NK-92 (cell line): ENCODE measurements around the gene POR.
"Not testable (repeated sequence)": the region's sequence is repeated elsewhere in the genome, so short reads cannot be mapped to it uniquely, and the experiment has no call there.

Experiments
- DNase-seq: peaks from one replicate; lab custom pipeline; 2025; ENCODE audit not compliant: unreplicated experiment; lab: John Stamatoyannopoulos, UW

The POR gene

DNA sequence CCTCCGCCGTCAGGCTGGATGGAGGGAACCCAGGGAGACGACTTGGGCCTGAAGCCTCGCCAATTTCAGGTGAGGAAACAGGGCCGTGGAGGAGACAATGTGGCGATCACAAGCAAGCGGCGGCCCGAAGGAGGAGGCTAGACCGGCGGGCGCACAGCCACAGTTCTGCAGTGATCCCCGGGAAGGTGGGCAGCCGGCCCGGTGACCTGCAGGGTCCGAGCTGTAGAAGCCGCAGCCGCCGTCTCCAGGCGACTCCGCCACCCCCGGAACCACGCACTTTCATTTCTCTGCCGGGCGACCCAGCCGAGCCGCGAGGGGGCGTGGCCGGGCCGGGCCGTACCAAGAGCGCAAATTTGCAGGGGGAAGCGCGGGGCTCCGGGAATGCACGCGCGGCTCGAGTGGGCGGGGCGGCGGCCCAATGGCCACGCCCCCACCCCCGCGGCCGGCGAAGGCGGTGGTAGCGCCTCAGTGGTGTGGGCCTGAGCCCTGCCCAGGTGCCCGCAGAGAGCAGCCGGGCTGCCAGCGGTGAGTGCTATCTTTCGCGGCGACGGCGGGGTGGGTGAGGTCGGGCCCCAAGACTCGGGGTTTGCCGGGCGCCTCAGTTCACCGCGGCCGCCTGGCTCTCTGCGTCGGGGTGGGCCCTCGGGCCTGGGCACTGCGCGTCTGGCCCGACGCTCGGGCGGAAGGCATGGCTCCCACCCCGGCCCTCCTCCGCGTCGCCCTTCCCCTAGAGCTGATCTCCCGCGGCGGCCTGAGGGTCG, at the start of gene POR:
Gene POR (plus strand): TSS at position 501 of the 761 bp plus-strand sequence. CDS start 38,847 bp downstream, outside the sequence.
- DNase-seq = peak; percentile 77

GRCh38 chr7:75866114-75866488, 48.9 kb upstream of the POR start:
- no peak for DNase-seq

DNA sequence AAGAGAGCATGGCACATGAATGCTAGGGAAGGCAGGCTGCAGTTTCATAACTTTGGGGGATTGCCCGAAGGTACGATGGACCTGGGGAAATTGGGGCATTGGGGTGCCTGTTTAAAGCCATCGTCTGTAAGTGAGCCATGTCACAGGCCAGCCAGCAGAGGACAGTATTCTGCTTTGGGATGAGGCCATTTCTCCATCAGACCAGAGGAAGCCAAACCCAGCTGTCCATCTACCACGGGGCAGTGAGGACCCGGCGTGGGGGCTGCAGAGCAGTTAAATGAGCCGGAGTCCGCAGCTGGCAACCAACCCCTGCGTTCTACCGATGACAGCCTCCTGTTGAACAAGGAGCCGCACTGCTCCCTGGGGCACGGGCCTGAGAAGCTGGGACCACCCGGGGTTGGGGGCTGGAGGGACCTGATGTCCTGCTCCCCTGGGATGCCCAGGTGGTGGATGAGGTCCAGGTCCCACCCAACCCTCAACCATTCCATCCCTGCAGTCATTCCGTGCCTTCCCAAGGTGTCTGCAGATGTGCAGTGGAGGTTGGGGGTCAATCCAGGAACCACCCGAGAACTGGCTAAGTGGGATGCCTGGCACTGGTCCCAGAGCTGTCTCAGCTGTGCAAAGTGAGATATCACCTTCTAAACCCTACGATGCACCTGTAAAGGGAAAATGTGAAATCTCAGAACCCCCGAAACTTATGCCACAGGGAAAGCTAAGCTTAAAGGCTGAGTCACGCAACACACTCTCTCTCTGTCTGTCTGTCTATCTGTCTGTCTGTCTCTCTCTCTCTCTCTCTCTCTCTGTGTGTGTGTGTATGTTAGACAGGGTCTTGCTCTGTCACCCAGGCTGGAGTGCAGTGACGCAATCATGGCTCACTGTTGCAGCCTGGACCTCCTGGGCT, 48.2 kb upstream of the POR start:
- no peak for DNase-seq

DNA sequence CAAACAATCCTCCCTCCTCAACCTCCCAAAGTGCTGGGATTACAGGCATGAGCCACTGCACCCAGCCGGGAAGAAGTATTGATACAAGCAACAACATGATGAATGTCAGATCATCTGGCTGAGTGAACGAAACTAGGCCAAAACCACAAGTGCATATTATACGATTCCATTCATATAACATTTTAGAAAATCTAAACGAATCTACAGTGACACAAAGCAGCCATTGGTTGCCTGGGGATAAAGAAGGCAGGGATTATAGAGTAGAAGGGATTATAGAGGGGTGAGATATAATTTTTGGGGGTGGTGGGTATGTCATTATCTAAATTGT, 47.6 kb upstream of the POR start:
- DNase-seq = no peak

DNA sequence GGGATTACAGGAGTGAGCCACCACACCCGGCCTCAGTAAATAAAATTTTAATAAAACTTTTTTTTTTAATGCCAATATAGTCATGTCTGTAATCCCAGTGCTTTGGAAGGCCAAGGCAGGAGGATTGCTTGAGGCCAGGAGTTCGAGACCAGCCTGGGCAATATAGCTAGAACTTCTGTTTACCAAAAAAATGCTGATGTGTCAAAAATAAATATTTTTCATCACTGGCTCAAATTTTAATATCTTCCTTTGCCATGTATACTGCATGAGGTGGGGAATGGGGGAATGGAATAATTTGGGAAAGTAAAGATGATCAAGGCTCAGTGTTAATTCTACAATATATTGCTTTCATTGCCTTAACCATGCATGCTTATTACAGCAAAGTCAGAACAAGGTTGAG, 46.8 kb upstream of the POR start:
- DNase-seq = no peak

DNA sequence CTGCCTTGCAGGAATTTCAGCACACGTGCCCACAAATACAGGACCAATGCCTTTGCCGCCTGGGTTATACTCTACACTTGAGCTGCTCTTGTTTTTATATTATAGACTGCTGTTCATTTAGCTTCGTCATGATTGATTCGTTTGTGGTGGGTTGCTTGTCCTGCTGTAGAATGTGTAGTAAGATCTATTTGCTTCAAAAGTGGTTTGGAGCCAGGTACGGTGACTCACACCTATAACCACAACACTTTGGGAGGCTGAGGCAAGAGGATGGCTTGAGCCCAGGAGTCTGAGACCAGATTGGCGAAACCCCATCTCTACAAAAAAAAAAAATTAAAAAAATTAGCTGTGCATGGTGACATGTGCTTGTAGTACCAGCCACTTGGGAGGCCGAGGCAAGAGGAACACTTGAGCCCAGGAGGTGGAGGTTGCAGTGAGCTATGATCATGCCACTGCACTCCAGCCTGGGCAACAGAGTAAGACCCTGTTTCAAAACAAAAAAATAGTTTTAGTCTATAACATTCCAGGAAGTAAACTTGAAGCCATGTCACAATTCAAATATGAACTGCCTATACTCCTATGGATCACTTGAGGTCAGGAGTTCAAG, 45.1 kb upstream of the POR start:
- no peak for DNase-seq

GRCh38 chr7:75870557-75871161, 44.3 kb upstream of the POR start:
- DNase-seq = no peak

DNA sequence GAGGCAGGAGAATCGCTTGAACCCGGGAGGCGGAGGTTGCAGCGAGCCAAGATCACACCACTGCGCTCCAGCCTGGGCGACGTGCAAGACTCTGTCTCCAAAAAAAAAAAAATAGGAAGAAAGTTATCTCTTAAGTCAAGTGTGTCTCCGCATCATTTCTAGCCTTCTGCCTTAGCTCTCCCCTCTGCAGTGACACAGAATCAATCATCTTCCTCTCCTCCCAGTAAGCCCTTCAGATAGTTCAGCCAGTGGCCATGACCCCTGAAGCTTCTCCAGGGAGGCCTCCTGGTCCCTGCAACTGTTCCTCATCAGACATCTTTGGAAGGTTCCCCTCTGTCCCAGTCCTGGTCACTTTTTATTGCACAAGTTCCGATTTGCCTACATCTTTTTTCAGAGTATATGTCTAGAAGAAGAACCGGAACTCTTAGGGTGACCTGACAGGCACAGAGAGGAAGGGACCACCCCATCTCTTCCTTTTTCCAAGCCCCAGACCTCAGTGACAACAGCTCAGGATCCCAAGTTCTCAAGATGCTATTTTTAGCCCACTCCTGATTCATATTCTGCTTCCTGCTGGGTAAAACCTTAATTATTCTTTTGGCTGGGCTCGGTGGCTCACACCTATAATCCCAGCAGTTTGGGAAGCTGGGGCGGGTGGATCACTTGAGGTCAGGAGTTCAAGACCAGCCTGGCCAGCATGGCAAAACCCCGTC, 42.7 kb upstream of the POR start:
- no peak for DNase-seq

DNA sequence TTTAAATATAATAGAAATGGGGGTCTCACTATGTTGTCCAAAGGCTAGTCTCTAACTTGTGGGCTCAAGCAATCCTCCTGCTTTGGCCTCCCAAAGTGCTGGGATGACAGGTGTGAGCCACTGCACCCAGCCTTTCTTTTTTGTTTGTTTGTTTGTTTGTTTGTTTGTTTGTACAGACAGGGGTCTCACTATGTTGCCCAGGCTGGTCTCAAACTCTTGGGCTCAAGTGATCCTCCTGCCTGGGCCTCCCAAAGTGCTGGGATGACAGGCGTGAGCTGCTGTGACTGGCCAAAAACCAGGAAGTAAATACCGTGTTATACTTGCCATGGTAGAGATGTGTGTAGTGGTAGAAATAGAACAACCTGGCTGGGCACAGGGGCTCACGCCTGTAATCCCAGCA, 40.8 kb upstream of the POR start:
- not testable (repeated sequence) for DNase-seq

DNA sequence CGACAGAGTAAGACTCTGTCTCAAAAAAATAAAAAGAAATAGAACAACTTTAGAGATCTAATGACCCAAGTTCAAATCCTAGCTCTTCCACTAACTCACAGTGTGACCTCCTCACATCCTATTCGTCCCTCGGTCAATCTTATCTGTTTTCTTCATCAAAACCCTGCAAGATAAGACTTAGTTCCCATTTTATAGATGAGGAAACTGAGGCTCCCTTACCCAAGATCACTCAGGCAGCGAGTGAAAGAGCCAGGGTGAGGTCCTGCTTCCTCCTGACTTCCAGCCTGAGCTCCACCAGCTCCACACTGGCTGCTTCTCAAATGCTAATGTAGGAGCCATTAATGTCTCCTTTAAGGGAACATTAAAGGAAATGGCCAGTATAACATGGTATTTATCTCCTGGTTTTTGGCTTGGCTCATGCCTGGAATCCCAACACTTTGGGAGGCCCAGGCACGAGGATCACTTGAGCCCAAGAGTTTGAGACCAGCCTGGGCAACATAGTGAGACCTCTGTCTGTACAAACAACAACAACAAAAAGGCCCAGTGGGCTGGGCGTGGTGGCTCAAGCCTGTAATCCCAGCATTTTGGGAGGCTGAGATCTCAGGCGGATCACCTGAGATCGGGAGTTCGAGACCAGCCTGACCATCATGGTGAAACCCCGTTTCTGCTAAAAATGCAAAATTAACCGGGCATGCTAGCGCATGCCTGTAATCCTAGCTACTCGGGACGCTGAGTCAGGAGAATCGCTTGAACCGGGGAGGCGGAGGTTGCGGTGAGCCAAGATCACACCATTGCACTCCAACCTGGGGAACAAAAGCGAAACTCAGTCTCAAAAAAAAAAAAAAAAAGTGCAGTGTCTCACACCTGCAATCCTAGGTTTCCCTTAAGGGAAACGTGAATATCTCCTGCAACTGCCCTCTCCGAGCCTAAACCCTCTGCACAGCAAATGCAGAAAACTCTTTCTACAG, 39.6 kb upstream of the POR start:
- DNase-seq = no peak

- no peak for DNase-seq
These were observed 38.7 kb upstream of the POR start for GRCh38 chr7:75876126-75876881.

DNA sequence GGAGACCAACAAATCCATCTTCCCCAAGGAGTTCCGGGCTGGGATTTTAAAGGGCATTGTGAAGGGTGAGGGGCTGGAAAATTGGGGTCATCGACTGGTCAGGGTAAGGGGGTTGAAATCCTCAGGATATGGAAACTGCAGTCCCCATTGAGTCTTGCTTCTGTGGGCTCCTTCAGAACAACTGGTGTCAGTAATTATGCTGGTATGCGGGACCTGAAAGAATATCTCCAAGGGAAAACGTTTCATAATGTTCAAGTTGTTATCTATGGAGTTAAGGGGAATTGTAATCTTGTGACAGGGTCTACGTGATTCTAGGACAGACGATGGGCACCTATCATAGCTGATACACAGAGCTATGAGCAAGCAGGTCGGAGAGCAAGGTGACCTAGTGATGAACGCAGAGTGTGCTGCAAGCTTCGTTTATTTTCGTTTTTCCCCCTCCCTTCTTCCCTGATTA, 36.6 kb upstream of the POR start:
- no peak for DNase-seq

- DNase-seq = peak; percentile 70
These were observed 36.0 kb upstream of the POR start, which contains the start of gene RHBDD2 for GRCh38 chr7:75878769-75879611. TSS of gene RHBDD2 (plus strand) at chr7:75879034. CDS start at chr7:75879083, 49 bp downstream.

DNA sequence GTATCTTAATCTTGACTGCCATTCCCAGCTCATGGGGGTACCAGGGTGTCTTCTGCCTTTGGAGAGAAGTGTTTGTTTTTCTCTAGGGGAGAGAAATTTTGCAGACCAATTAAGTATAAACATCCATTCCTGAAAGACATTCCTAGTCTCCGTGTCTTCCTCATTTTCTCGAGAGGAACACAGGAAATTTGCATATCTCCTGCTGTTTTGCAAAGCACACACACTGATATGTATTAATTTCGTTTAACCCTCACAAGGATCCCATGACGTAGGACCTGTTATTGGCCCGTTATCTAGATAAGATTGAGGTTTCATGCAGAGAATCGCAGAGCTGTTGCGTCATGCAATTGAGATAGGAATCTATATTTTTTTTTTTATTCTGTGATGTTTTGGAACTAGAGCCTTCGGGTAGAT, 35.2 kb upstream of the POR start:
- no peak for DNase-seq

- DNase-seq = no peak
These were observed 34.7 kb upstream of the POR start for GRCh38 chr7:75880242-75880641.

DNA sequence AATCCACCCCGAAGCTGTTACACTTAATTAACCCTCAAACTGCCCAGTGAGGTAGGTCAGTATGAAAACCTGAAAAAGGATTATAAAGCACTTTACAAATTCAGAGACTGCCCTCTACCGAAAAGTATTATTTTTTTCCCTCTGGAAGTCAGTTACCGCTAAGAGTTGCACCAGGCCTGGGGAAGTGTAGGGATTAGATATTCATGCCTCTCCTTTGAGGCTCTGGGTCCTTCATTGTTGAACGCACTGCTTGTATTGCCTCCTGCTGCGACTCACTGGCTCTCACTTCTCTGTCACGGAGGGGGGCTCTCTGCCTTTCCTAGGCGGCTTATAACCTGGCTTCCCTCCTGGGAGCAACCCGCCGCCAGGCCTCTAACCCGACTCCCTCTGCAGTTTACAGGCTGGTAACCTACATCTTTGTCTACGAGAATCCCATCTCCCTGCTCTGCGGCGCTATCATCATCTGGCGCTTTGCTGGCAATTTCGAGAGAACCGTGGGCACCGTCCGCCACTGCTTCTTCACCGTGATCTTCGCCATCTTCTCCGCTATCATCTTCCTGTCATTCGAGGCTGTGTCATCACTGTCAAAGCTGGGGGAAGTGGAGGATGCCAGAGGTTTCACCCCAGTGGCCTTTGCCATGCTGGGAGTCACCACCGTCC, 33.4 kb upstream of the POR start:
- DNase-seq = no peak

DNA sequence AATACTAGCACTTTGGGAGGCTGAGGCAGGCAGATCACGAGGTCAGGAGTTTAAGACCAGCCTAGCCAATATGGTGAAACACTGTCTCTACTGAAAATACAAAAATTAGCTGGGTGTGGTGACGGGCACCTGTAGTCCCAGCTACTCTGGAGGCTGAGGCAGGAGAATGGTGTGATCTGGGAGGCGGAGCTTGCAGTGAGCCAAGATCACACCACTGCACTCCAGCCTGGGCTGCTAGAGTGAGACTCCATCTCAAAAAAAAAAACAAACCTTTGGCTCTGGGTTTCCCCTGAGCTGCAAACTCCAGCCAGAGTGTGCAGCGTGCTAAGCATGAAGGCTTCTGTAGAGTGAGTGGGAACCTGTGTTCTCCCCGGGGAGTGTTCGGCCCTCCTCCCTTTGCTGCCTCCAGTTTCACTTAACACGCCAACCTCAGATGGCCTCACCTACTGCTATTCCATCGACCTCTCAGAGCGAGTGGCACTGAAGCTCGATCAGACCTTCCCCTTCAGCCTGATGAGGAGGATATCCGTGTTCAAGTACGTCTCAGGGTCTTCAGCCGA, 31.6 kb upstream of the POR start:
- not testable (repeated sequence) for DNase-seq
